Activated gamma-delta T cell (primary cell): Measurements from ENCODE around the gene PITPNB.

Experiments
- DNase-seq: peaks from one replicate; lab custom pipeline; 2025; lab: John Stamatoyannopoulos, UW

PITPNB gene

DNA sequence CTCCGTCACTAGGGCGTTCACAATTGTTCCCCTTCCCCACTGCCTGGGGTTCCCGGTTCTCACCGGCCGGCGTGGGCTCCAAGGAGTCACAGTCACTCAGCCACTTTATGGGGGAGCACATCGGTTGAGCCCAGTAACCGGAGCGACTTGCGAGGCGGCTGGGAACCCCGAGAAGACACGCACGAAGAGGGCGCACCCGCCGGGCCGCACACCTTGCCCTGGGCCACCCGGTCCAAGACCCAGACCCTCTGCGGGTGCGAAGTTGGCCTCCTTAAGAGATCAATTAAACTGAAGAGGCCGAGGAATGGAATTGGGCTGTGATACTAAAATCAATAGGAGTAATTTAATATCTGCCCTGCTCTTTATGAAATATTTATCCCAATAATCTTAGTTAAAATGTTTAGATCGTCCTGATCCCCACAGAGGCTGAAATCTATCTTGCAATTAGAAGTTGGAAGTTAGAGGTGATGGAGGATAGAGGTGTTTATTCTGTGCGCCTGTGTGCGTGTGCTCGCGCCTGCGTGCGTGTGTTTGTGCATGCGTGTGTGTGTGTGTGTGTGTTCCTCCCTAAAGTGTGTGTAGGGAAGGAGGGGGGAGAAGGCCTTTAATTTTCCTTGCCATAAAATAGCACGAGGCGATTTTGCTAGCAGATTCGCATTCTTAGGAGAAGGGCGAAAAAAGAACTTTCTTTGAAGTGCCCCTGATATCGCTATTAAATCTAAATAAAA, 116.5 kb downstream of the PITPNB start:
- no peak for DNase-seq
